ENCODE measurements around the gene BICD2.

DNA sequence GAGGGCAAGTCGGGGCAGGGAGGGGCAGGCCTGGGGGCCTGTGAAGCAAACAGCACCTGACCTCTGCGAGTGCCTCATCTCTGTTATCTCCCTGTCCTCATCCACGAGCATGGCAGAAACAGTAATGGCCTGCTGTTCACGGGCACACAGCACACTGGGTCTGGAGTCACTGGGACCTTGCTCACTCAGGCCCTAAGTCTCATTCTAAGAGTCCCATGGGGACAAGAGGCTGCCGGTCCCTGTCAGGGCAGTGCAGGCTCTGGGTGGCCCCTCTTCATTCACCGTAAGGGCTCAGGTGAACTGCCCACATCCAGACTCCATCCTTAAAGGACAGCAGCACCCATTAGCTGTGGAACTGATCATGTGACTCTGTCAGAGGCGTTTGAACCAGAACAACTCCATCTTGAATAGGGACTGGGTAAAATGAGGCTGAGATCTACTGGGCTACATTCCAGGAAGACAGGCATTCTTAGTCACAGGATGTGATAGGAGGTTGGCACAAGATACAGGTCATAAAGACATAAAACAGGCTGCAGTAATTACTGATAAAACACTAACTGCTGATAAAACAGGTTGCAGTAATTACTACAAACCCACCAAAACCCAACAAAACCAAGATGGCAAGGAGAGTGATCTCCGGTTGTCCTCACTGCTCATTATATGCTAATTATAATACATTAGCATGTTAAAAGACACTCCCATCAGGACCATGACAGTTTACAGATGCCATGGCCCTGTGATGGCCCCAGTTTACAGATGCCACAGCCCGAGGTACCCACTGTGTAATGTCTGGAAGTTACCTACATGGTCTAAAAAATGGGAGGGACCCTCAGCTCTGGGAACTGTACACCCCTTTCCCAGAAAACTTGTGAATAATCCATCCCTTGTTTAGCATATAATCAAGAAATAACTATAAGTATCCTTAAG lies 28.7 kb downstream of the BICD2 start:
- TF ChIP-seq POLR2A (IDR thresholded peaks at IDR 0.05) (no peak), POLR2AphosphoS5 (IDR thresholded peaks at IDR 0.05) (no peak), EP300 (IDR thresholded peaks at IDR 0.05) (no peak)
- TF ChIP-seq, protein P1, sequence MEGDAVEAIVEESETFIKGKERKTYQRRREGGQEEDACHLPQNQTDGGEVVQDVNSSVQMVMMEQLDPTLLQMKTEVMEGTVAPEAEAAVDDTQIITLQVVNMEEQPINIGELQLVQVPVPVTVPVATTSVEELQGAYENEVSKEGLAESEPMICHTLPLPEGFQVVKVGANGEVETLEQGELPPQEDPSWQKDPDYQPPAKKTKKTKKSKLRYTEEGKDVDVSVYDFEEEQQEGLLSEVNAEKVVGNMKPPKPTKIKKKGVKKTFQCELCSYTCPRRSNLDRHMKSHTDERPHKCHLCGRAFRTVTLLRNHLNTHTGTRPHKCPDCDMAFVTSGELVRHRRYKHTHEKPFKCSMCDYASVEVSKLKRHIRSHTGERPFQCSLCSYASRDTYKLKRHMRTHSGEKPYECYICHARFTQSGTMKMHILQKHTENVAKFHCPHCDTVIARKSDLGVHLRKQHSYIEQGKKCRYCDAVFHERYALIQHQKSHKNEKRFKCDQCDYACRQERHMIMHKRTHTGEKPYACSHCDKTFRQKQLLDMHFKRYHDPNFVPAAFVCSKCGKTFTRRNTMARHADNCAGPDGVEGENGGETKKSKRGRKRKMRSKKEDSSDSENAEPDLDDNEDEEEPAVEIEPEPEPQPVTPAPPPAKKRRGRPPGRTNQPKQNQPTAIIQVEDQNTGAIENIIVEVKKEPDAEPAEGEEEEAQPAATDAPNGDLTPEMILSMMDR (IDR thresholded peaks at IDR 0.05) = no peak

Data from upper lobe of left lung (tissue), 4 donors.